ENCODE data around the gene FNDC7.
"Not testable (repeated sequence)": the region's sequence is repeated elsewhere in the genome, so short reads cannot be mapped to it uniquely, and the experiment has no call there.

FNDC7 gene

GRCh38 chr1:108767708-108768107, 55.0 kb downstream of the FNDC7 start:
- H3K27me3 ChIP-seq (ENCODE audit: insufficient read depth, poor library complexity, severe bottlenecking) = no peaks in the 10 kb centered on the region
- H3K27ac ChIP-seq (replicated peaks) = no peak overlapping the region
- no peak for TF ChIP-seq CTCF (IDR thresholded peaks at IDR 0.05; ENCODE audit: insufficient read depth, low read length)
- TF ChIP-seq POLR2AphosphoS5 (IDR thresholded peaks at IDR 0.05; ENCODE audit: low read depth) = no peak
- TF ChIP-seq GABPA (IDR thresholded peaks at IDR 0.05; ENCODE audit: low read depth) = no peak
- TF ChIP-seq SPI1 (IDR thresholded peaks at IDR 0.05; ENCODE audit: borderline replicate concordance, low read depth) = no peak
- H3K4me3 ChIP-seq (replicated peaks; ENCODE audit: insufficient read depth, low read length) = no peak overlapping the region
- DNase-seq (ENCODE audit: low read depth in 1 of 2, low spot score in 1 of 2) = no peak

- Histone ChIP-seq H3K27me3 (ENCODE audit: insufficient read depth, poor library complexity, severe bottlenecking) (no peaks in the 10 kb centered on the region), H3K27ac (replicated peaks) (no peak overlapping the region), H3K4me3 (replicated peaks; ENCODE audit: insufficient read depth, low read length) (no peak overlapping the region)
- TF ChIP-seq POLR2AphosphoS5 (IDR thresholded peaks at IDR 0.05; ENCODE audit: low read depth) = no peak
- TF ChIP-seq CTCF (IDR thresholded peaks at IDR 0.05; ENCODE audit: insufficient read depth, low read length) = no peak
- TF ChIP-seq REST (IDR thresholded peaks at IDR 0.05; ENCODE audit: insufficient replicate concordance, low read depth) = no peak
- no peak for TF ChIP-seq SPI1 (IDR thresholded peaks at IDR 0.05; ENCODE audit: borderline replicate concordance, low read depth)
- no peak for TF ChIP-seq GABPA (IDR thresholded peaks at IDR 0.05; ENCODE audit: low read depth)
- DNase-seq (ENCODE audit: low read depth in 1 of 2, low spot score in 1 of 2) = no peak
Measured at GRCh38 chr1:108777839-108778238, 65.1 kb downstream of the FNDC7 start.

- Histone ChIP-seq H3K4me3 (replicated peaks; ENCODE audit: insufficient read depth, low read length) (no peak overlapping the region), H3K27me3 (ENCODE audit: insufficient read depth, poor library complexity, severe bottlenecking) (no peaks in the 10 kb centered on the region), H3K27ac (replicated peaks) (no peak overlapping the region)
- TF ChIP-seq GABPA (IDR thresholded peaks at IDR 0.05; ENCODE audit: low read depth) (no peak), SPI1 (IDR thresholded peaks at IDR 0.05; ENCODE audit: borderline replicate concordance, low read depth) (no peak), REST (IDR thresholded peaks at IDR 0.05; ENCODE audit: insufficient replicate concordance, low read depth) (no peak), CTCF (IDR thresholded peaks at IDR 0.05; ENCODE audit: insufficient read depth, low read length) (no peak), POLR2AphosphoS5 (IDR thresholded peaks at IDR 0.05; ENCODE audit: low read depth) (no peak)
- no peak for DNase-seq (ENCODE audit: low read depth in 1 of 2, low spot score in 1 of 2)
Measured at GRCh38 chr1:108779455-108779854, 66.7 kb downstream of the FNDC7 start.

GRCh38 chr1:108780937-108781574, 68.3 kb downstream of the FNDC7 start:
- DNase-seq (ENCODE audit: low read depth in 1 of 2, low spot score in 1 of 2) = no peak
- no peak overlapping the region for H3K4me3 ChIP-seq (replicated peaks; ENCODE audit: insufficient read depth, low read length)
- H3K27me3 ChIP-seq (ENCODE audit: insufficient read depth, poor library complexity, severe bottlenecking) = no peaks in the 10 kb centered on the region
- H3K27ac ChIP-seq (replicated peaks) = no peak overlapping the region
- TF ChIP-seq REST (IDR thresholded peaks at IDR 0.05; ENCODE audit: insufficient replicate concordance, low read depth) = no peak
- TF ChIP-seq SPI1 (IDR thresholded peaks at IDR 0.05; ENCODE audit: borderline replicate concordance, low read depth) = no peak
- TF ChIP-seq POLR2AphosphoS5 (IDR thresholded peaks at IDR 0.05; ENCODE audit: low read depth) = no peak

- H3K27ac ChIP-seq (replicated peaks); H3K27me3 ChIP-seq (ENCODE audit: insufficient read depth, poor library complexity, severe bottlenecking); H3K4me3 ChIP-seq (replicated peaks; ENCODE audit: insufficient read depth, low read length); DNase-seq (ENCODE audit: low read depth in 1 of 2, low spot score in 1 of 2): not testable (repeated sequence)
Measured at GRCh38 chr1:108781575-108781944, 68.9 kb downstream of the FNDC7 start.

All from HL-60 (cell line).